Smooth muscle cell (in vitro differentiated cells): ENCODE results near the gene OR6J1. TPM values are rescaled to one million over a fixed set of nuclear protein-coding genes. Genes with fewer than 3 reads are reported as not detected.

Experiments used
- DNase-seq: peaks from one replicate; lab custom pipeline; 2025; ENCODE audit not compliant: unreplicated experiment; lab: John Stamatoyannopoulos, UW
- H2AFZ ChIP-seq: fragments of 200-600 bp; sonication (generic); 2 replicates; pipeline ENCODE4 v1.6.0; 2016; ENCODE audit warnings: antibody characterized with exemption, low read depth, mild to moderate bottlenecking
- H3F3A ChIP-seq: fragments of 200-600 bp; sonication (generic); 2 replicates; pipeline ENCODE4 v1.6.0; 2017; ENCODE audit warnings: antibody characterized with exemption, low read depth
- H3K27ac ChIP-seq: fragments of 200-600 bp; sonication (generic); 2 replicates; pipeline ENCODE4 v1.5.1; 2016; ENCODE audit warnings: low read depth, mild to moderate bottlenecking
- H3K27me3 ChIP-seq: fragments of 200-600 bp; sonication (generic); 2 replicates; pipeline ENCODE4 v1.6.1; 2016; ENCODE audit warnings: low read depth, mild to moderate bottlenecking
- H3K36me3 ChIP-seq: fragments of 200-600 bp; sonication (generic); 2 replicates; pipeline ENCODE4 v1.5.1; 2016; ENCODE audit warnings: low read depth
- H3K4me1 ChIP-seq: fragments of 200-600 bp; sonication (generic); 2 replicates; pipeline ENCODE4 v1.5.1; 2016; ENCODE audit warnings: low read depth
- H3K4me2 ChIP-seq: fragments of 200-600 bp; sonication (generic); 2 replicates; pipeline ENCODE4 v1.6.0; 2016; ENCODE audit warnings: mild to moderate bottlenecking
- H3K4me3 ChIP-seq: fragments of 200-600 bp; sonication (generic); 2 replicates; pipeline ENCODE4 v1.5.1; 2016; ENCODE audit warnings: mild to moderate bottlenecking
- H3K79me2 ChIP-seq: fragments of 200-600 bp; sonication (generic); 2 replicates; pipeline ENCODE4 v1.6.0; 2016; ENCODE audit warnings: low read depth, mild to moderate bottlenecking
- H3K9ac ChIP-seq: fragments of 200-600 bp; sonication (generic); 2 replicates; pipeline ENCODE4 v1.6.0; 2016; ENCODE audit warnings: low read depth
- H3K9me3 ChIP-seq: fragments of 200-600 bp; sonication (generic); replicated peaks from 2 replicates; pipeline ENCODE4 v1.5.1; 2016; ENCODE audit warnings: low read depth
- H4K20me1 ChIP-seq: fragments of 200-600 bp; sonication (generic); 2 replicates; pipeline ENCODE4 v1.6.0; 2016; ENCODE audit warnings: low read depth
- WGBS: methylation state at CpG from one replicate; pipeline ENCODE4 v1.1.7; 2016; ENCODE audit warnings: low lambda C conversion rate; 5-methylcytosine and 5-hydroxymethylcytosine counted together
- polyA plus RNA-seq: library from polyadenylated mRNA; unstranded; fragments of >200 nt; fragmentation: Nextera tagmentation; extraction: Ambion mirVana; gene quantifications from 2 replicates; pipeline ENCODE4 v1.2.1, GENCODE V29; 2016
- total RNA-seq: library from RNA; depleted of rRNA; stranded (reverse); fragments of >200 nt; gene quantifications from 2 replicates; pipeline ENCODE4 v1.2.3, GENCODE V29; 2014
- TF ChIP-seq, protein P1 (sequence below): fragments of 200-600 bp; sonication (generic); IDR thresholded peaks from 2 replicates; pipeline ENCODE4 v1.5.1; 2017; ENCODE audit warnings: borderline replicate concordance, mild to moderate bottlenecking, antibody characterized with exemption; ENCODE audit not compliant: insufficient read depth, poor library complexity, severe bottlenecking

OR6J1 gene
- total and polyA plus RNA-seq, 2 experiments from 2014 or later: not detected

GRCh38 chr14:22668863-22669262 is 24.7 kb upstream of the OR6J1 start:
- H3K9ac ChIP-seq: no peak overlapping the region
- no peak overlapping the region for H3K27ac ChIP-seq
- peak overlapping the region; percentile 31 for H3K4me2 ChIP-seq
- DNase-seq: no peak
- 85% methylated on average over 1 of the region's 1 CpG for WGBS
- no peaks in the 10 kb centered on the region for H3K36me3 ChIP-seq
- no peak overlapping the region for H3K4me3 ChIP-seq
- H3F3A ChIP-seq: no peaks in the 10 kb centered on the region
- TF ChIP-seq, protein P1, sequence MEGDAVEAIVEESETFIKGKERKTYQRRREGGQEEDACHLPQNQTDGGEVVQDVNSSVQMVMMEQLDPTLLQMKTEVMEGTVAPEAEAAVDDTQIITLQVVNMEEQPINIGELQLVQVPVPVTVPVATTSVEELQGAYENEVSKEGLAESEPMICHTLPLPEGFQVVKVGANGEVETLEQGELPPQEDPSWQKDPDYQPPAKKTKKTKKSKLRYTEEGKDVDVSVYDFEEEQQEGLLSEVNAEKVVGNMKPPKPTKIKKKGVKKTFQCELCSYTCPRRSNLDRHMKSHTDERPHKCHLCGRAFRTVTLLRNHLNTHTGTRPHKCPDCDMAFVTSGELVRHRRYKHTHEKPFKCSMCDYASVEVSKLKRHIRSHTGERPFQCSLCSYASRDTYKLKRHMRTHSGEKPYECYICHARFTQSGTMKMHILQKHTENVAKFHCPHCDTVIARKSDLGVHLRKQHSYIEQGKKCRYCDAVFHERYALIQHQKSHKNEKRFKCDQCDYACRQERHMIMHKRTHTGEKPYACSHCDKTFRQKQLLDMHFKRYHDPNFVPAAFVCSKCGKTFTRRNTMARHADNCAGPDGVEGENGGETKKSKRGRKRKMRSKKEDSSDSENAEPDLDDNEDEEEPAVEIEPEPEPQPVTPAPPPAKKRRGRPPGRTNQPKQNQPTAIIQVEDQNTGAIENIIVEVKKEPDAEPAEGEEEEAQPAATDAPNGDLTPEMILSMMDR: no peak
- H4K20me1 ChIP-seq: no peaks in the 10 kb centered on the region
- no peaks in the 10 kb centered on the region for H3K79me2 ChIP-seq
- no peaks in the 10 kb centered on the region for H3K4me1 ChIP-seq
- H3K9me3 ChIP-seq: no peaks in the 10 kb centered on the region
- no peaks in the 10 kb centered on the region for H3K27me3 ChIP-seq
- no peak overlapping the region for H2AFZ ChIP-seq

DNA sequence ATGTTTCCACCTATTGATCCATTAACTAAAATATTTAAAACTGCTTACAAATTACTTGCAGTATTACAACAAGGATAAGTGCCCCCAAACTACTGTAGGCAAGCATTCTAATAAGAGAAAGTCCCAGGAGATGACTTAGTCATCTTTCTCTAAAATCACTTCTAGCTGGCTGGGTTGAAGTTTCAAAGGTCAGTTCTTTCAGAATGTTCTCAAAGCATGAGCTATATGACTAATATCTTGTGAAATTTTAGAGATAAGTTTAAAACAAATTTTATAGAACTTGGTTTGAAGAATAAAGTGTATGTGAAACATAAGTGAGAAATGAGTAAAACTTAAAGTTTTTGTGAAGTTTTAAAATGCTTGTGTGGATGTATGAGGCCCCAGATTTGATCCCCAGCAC is 24.3 kb upstream of the OR6J1 start:
- Histone ChIP-seq H3K9me3 (no peaks in the 10 kb centered on the region), H3K36me3 (no peaks in the 10 kb centered on the region), H3K4me3 (no peak overlapping the region), H2AFZ (no peak overlapping the region), H3K4me1 (no peaks in the 10 kb centered on the region), H4K20me1 (no peaks in the 10 kb centered on the region), H3K79me2 (no peaks in the 10 kb centered on the region), H3K9ac (no peak overlapping the region), H3K27ac (no peak overlapping the region), H3K4me2 (peak overlapping the region; percentile 31), H3F3A (no peaks in the 10 kb centered on the region), H3K27me3 (no peaks in the 10 kb centered on the region)
- TF ChIP-seq, protein P1: no peak
- DNase-seq: no peak

- Histone ChIP-seq H4K20me1 (no peaks in the 10 kb centered on the region), H3K4me1 (no peaks in the 10 kb centered on the region), H2AFZ (no peak overlapping the region), H3F3A (no peaks in the 10 kb centered on the region), H3K36me3 (no peaks in the 10 kb centered on the region), H3K27ac (no peak overlapping the region), H3K9me3 (no peaks in the 10 kb centered on the region), H3K79me2 (no peaks in the 10 kb centered on the region), H3K4me3 (no peak overlapping the region), H3K4me2 (no peak overlapping the region), H3K9ac (no peak overlapping the region), H3K27me3 (no peaks in the 10 kb centered on the region)
- DNase-seq: no peak
- WGBS: 88% methylated on average over 3 of the region's 3 CpGs
- TF ChIP-seq, protein P1: no peak
Observed at GRCh38 chr14:22667881-22668280, 23.7 kb upstream of the OR6J1 start.

DNA sequence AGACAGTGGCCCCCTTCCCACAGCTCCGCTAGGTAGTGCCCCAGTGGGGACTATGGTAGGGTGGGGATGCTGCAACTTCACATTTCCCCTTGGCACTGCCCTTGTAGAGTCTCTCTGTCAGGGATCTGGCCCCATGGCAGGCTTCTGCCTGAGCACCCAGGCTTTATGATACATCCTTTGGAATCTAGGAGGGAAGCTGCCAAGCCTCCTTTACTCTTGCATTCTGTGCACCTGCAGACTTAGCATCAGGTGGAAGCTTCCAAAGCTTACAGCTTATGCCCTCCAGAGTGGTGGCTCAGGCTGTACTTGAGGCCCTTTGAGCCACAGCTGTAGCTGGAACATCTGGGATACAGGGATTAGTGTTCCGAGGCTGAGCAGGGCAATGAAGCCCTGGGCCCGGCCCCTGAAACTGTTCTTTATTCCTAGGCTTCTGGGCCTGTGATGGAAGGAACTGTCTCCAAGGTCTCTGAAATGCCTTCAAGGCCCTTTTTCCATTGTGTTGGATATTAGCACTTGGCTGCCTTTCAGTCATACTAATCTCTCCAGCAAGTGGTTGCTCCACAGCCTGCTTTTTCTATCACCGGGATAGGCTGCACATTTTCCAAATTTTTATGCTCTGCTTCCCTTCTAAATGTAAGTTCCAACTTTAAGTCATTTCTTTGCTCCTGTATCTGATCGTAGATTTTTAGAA is 22.2 kb upstream of the OR6J1 start:
- H3F3A ChIP-seq: no peaks in the 10 kb centered on the region
- H3K27ac ChIP-seq: no peak overlapping the region
- no peaks in the 10 kb centered on the region for H3K36me3 ChIP-seq
- TF ChIP-seq, protein P1: no peak
- H2AFZ ChIP-seq: no peak overlapping the region
- WGBS: 93% methylated on average over 5 of the region's 5 CpGs
- no peak overlapping the region for H3K4me2 ChIP-seq
- no peak overlapping the region for H3K9ac ChIP-seq
- H3K9me3 ChIP-seq: no peaks in the 10 kb centered on the region
- H3K27me3 ChIP-seq: no peaks in the 10 kb centered on the region
- no peaks in the 10 kb centered on the region for H3K4me1 ChIP-seq
- H3K79me2 ChIP-seq: no peaks in the 10 kb centered on the region
- H4K20me1 ChIP-seq: no peaks in the 10 kb centered on the region
- no peak for DNase-seq
- H3K4me3 ChIP-seq: no peak overlapping the region
